ENCODE data around the gene DGKH. TPM values are rescaled to one million over a fixed set of nuclear protein-coding genes. Genes with fewer than 3 reads are reported as not detected.

Gene DGKH
- total RNA-seq, 1 donor from 2014 or later, result 12.1 TPM

DNA sequence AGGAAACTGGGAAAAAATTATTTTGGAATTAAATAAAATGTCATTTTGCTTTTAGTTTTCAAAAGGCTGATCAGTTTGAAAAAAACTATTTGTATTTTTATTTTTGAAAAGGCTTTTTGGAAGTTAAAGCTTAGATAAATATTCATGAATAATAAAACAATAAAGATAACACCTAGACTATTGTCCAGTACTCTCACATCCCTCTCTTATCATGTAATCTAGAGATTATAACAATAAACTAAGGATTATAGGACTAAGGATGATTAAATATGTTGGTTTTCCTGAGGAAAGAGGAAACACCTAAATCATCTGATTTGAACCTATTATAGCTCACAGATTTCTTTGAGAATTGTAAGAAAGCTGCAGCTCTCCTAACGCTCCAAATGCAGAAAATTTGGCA lies 142.1 kb downstream of the DGKH start:
- H3K4me1 Mint-ChIP-seq, result no peaks in the 10 kb centered on the region
- no peaks in the 10 kb centered on the region for H3K27me3 Mint-ChIP-seq (ENCODE audit: insufficient read depth, low read depth)
- no peaks in the 10 kb centered on the region for H3K27me3 ChIP-seq
- DNase-seq (ENCODE audit: low spot score), result no peak
- peaks cover 12% of the 10 kb centered on the region for H3K36me3 Mint-ChIP-seq
- no peak overlapping the region for H3K27ac Mint-ChIP-seq
- peaks cover 13% of the 10 kb centered on the region for H3K4me1 ChIP-seq
- no peaks in the 10 kb centered on the region for H3F3A ChIP-seq (ENCODE audit: low read depth)
- no peaks in the 10 kb centered on the region for H3K9me3 Mint-ChIP-seq
- H3K9ac ChIP-seq, result no peak overlapping the region
- TF ChIP-seq EZH2phosphoT487 (IDR thresholded peaks at IDR 0.05) (no peak), EZH2 (IDR thresholded peaks at IDR 0.05) (no peak)
- TF ChIP-seq, protein P1, sequence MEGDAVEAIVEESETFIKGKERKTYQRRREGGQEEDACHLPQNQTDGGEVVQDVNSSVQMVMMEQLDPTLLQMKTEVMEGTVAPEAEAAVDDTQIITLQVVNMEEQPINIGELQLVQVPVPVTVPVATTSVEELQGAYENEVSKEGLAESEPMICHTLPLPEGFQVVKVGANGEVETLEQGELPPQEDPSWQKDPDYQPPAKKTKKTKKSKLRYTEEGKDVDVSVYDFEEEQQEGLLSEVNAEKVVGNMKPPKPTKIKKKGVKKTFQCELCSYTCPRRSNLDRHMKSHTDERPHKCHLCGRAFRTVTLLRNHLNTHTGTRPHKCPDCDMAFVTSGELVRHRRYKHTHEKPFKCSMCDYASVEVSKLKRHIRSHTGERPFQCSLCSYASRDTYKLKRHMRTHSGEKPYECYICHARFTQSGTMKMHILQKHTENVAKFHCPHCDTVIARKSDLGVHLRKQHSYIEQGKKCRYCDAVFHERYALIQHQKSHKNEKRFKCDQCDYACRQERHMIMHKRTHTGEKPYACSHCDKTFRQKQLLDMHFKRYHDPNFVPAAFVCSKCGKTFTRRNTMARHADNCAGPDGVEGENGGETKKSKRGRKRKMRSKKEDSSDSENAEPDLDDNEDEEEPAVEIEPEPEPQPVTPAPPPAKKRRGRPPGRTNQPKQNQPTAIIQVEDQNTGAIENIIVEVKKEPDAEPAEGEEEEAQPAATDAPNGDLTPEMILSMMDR (IDR thresholded peaks at IDR 0.05), result no peak
- no peaks in the 10 kb centered on the region for H3K36me3 ChIP-seq
- no peak overlapping the region for H3K4me3 ChIP-seq
- H3K27ac ChIP-seq, result no peak overlapping the region
- no peak overlapping the region for H3K4me2 ChIP-seq
- H2AFZ ChIP-seq (replicated peaks), result no peak overlapping the region
- no peaks in the 10 kb centered on the region for H4K20me1 ChIP-seq (ENCODE audit: low read depth)
- H3K9me3 ChIP-seq (ENCODE audit: low read depth), result no peaks in the 10 kb centered on the region
- H3K79me2 ChIP-seq (ENCODE audit: low read depth), result no peaks in the 10 kb centered on the region
- no peak overlapping the region for H3K4me3 Mint-ChIP-seq

DNA sequence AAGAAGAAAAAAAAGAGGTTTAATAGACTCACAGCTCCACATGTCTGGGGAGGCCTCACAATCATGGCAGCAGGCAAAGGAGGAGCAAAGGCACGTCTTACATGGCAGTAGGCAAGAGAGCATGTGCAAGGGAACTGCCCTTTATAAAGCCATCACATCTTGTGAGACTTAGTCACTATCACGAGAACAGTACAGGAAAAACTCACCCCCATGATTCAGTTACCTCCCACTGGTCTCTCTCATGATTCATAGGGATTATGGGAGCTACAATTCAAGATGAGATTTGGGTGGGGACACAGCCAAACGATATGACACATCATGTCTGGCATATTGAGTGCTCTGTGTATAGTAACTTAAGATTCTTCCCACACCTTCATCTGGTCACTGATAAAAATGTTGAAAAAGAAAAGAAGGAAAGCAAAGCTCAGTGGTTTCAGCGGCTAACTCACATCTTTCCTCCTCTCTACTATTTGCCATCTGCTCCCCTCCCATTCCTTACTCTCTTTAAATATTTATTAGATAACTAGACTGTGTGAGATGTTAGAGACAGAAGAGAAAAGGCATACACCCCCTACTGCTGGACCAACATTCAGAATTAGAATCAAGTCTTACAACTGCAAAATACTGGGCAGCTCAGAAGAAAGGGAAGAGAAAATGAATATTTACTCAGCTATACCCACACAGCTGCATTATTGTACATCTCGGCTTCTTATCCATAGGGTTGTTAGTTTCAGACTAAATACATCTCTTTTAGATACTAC lies 163.4 kb downstream of the DGKH start:
- no peak overlapping the region for H3K4me3 ChIP-seq
- H3K27ac ChIP-seq, result no peak overlapping the region
- no peak overlapping the region for H3K4me2 ChIP-seq
- Mint-ChIP-seq H3K27me3 (ENCODE audit: insufficient read depth, low read depth) (peaks cover 4% of the 10 kb centered on the region), H3K4me1 (peaks cover 8% of the 10 kb centered on the region), H3K27ac (no peak overlapping the region), H3K4me3 (no peak overlapping the region), H3K9me3 (no peaks in the 10 kb centered on the region), H3K36me3 (peaks cover 23% of the 10 kb centered on the region)
- no peaks in the 10 kb centered on the region for H3K36me3 ChIP-seq
- DNase-seq (ENCODE audit: low spot score), result no peak
- no peak overlapping the region for H2AFZ ChIP-seq (replicated peaks)
- TF ChIP-seq EZH2 (IDR thresholded peaks at IDR 0.05), result no peak
- no peak for TF ChIP-seq EZH2phosphoT487 (IDR thresholded peaks at IDR 0.05)
- TF ChIP-seq, protein P1 (IDR thresholded peaks at IDR 0.05), result no peak
- no peaks in the 10 kb centered on the region for H4K20me1 ChIP-seq (ENCODE audit: low read depth)
- peaks cover 6% of the 10 kb centered on the region for H3K4me1 ChIP-seq
- H3K9ac ChIP-seq, result no peak overlapping the region
- H3F3A ChIP-seq (ENCODE audit: low read depth), result no peaks in the 10 kb centered on the region
- no peaks in the 10 kb centered on the region for H3K9me3 ChIP-seq (ENCODE audit: low read depth)
- no peaks in the 10 kb centered on the region for H3K79me2 ChIP-seq (ENCODE audit: low read depth)
- H3K27me3 ChIP-seq, result no peaks in the 10 kb centered on the region

DNA sequence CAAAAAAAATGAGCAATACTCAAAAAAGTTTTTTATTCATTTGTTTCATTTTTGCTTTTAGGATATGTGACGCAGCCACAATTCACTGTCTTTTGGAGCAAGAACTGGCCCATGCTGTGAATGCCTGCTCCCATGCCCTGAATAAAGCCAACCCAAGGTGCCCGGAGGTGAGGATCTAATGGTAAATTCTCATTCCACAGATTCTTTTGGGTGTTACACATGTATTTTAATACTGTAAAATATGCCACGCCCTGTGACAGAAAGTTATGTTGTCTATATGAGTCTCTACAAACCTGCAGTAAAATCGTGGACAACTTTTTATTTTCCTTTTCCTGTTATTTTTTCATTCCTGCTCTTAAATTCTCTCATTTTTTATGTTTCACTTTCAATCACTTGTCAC lies 166.0 kb downstream of the DGKH start:
- Histone ChIP-seq H4K20me1 (ENCODE audit: low read depth) (no peaks in the 10 kb centered on the region), H3K4me1 (peaks cover 6% of the 10 kb centered on the region), H3K36me3 (no peaks in the 10 kb centered on the region), H3F3A (ENCODE audit: low read depth) (no peaks in the 10 kb centered on the region), H3K4me2 (no peak overlapping the region), H3K9ac (no peak overlapping the region), H3K9me3 (ENCODE audit: low read depth) (no peaks in the 10 kb centered on the region), H3K27me3 (no peaks in the 10 kb centered on the region), H2AFZ (replicated peaks) (no peak overlapping the region), H3K79me2 (ENCODE audit: low read depth) (no peaks in the 10 kb centered on the region), H3K4me3 (no peak overlapping the region), H3K27ac (no peak overlapping the region)
- Mint-ChIP-seq H3K27ac (no peak overlapping the region), H3K4me1 (peaks cover 8% of the 10 kb centered on the region), H3K27me3 (ENCODE audit: insufficient read depth, low read depth) (peaks cover 4% of the 10 kb centered on the region), H3K36me3 (peaks cover 21% of the 10 kb centered on the region), H3K9me3 (no peaks in the 10 kb centered on the region), H3K4me3 (no peak overlapping the region)
- DNase-seq (ENCODE audit: low spot score), result no peak
- TF ChIP-seq EZH2 (IDR thresholded peaks at IDR 0.05) (no peak), EZH2phosphoT487 (IDR thresholded peaks at IDR 0.05) (no peak)
- TF ChIP-seq, protein P1 (IDR thresholded peaks at IDR 0.05), result no peak
